ENCODE measurements around the gene ARHGAP27. TPM values are rescaled to one million over a fixed set of nuclear protein-coding genes. Genes with fewer than 3 reads are reported as not detected.

ARHGAP27 gene
- total and polyA plus RNA-seq, 9 of the 15 experiments (the other 6 are each of a cell fraction or from before 2014, with no cell fraction given) = 0.04 to 4.6 (median 2.1) TPM

DNA sequence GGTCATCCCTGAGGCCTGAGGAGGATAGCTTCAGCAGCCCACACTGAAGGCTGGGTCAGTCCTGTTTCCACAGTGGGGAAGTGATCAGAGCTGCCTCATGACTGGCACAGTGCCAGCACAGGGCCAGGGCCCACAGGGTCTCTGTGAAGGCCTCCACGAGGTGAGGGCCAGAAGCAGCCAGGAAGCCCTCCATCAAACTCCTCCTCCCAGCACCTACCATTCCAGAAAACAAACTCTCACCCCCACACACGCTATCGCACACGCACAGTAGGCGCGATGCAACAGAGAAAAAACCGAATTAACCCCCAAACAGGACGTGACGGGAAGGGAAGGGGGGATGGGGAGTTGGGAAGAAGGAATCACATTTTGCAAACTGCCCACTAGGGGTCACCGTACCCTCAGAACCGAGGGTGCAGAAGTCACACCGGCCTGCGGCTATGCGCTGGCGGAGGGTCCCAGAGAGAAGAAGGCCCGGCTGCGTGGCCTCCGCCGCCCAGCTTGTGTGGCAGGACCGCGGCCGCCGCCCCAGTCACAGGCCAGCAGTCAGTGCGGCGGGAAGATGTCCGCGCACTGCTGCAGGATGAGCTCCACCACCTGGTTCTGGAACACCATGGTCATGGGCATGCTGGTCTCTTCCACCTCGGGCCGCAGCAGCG lies 37.6 kb downstream of the ARHGAP27 start (continued):
- no peak for TF ChIP-seq HMGXB4 (CRISPR knock-in tag; IDR thresholded peaks at IDR 0.05)
- TF ChIP-seq TFAM (CRISPR knock-in tag; conservative IDR thresholded peaks at IDR 0.05) = no peak
- TF ChIP-seq ZNF121 (CRISPR knock-in tag; conservative IDR thresholded peaks at IDR 0.05) = no peak
- no peak for TF ChIP-seq RFX1 (IDR thresholded peaks at IDR 0.05)
- peak; percentile 22; the same call in 1 of the 2 replicates for TF ChIP-seq FOXP1 (CRISPR knock-in tag; IDR thresholded peaks at IDR 0.05)
- no peak for TF ChIP-seq ZBTB9 (CRISPR knock-in tag; IDR thresholded peaks at IDR 0.05)
- peak; percentile 85 for TF ChIP-seq RNF2 (IDR thresholded peaks at IDR 0.05)
- no peak for TF ChIP-seq CCAR2 (IDR thresholded peaks at IDR 0.05; ENCODE audit: low read depth, low read length)
- no peak for TF ChIP-seq ETV6 (IDR thresholded peaks at IDR 0.05; ENCODE audit: borderline replicate concordance in 1 of 2, low read depth in 2 of 2, low read length in 1 of 2)
- TF ChIP-seq ETV6 (CRISPR knock-in tag; IDR thresholded peaks at IDR 0.05; ENCODE audit: borderline replicate concordance) = no peak
- no peak for TF ChIP-seq BDP1 (IDR thresholded peaks at IDR 0.05; ENCODE audit: insufficient read depth, insufficient read length)
- TF ChIP-seq ZNF644 (tag; IDR thresholded peaks at IDR 0.05; ENCODE audit: low read depth) = no peak
- peak; percentile 77 for TF ChIP-seq CHD2 (IDR thresholded peaks at IDR 0.05; ENCODE audit: low read depth, low read length)
- TF ChIP-seq, protein P1, sequence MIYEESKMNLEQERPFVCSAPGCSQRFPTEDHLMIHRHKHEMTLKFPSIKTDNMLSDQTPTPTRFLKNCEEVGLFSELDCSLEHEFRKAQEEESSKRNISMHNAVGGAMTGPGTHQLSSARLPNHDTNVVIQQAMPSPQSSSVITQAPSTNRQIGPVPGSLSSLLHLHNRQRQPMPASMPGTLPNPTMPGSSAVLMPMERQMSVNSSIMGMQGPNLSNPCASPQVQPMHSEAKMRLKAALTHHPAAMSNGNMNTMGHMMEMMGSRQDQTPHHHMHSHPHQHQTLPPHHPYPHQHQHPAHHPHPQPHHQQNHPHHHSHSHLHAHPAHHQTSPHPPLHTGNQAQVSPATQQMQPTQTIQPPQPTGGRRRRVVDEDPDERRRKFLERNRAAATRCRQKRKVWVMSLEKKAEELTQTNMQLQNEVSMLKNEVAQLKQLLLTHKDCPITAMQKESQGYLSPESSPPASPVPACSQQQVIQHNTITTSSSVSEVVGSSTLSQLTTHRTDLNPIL (CRISPR knock-in tag; IDR thresholded peaks at IDR 0.05) = no peak
- TF ChIP-seq TEAD4 (IDR thresholded peaks at IDR 0.05; ENCODE audit: low read length) = peak; percentile 70
- TF ChIP-seq TEAD4 (CRISPR knock-in tag; IDR thresholded peaks at IDR 0.05; ENCODE audit: borderline replicate concordance) = no peak
- no peak for TF ChIP-seq KDM4B (IDR thresholded peaks at IDR 0.05; ENCODE audit: borderline replicate concordance in 2 of 2, low read depth in 1 of 2)
- peak; percentile 51 for TF ChIP-seq SMAD1 (IDR thresholded peaks at IDR 0.05; ENCODE audit: low read depth, low read length, partially characterized antibody)
